ENCODE data around the gene WDR46.

Gene WDR46

GRCh38 chr6:33295621-33296369, 6.8 kb upstream of the WDR46 start:
- no peaks in the 10 kb centered on the region for H3K9me2 ChIP-seq (replicated peaks; ENCODE audit: control insufficient read depth, low read length)
- peaks cover 21% of the 10 kb centered on the region for H3F3A ChIP-seq (ENCODE audit: control insufficient read depth, insufficient read depth)
- H3K4me3 ChIP-seq (ENCODE audit: low read length): no peak overlapping the region
- no peak overlapping the region for H3K4me2 ChIP-seq (ENCODE audit: low read length)
- H3K4me1 ChIP-seq (ENCODE audit: control insufficient read depth, low read length): peaks cover 23% of the 10 kb centered on the region
- H3K27ac ChIP-seq (ENCODE audit: low read depth, low read length): no peak overlapping the region
- TF ChIP-seq CTCF (IDR thresholded peaks at IDR 0.05; ENCODE audit: low read depth, low read length, poor library complexity, severe bottlenecking) (no peak), EZH2phosphoT487 (IDR thresholded peaks at IDR 0.05; ENCODE audit: borderline replicate concordance, low read length) (no peak)
- H3K79me2 ChIP-seq (ENCODE audit: control insufficient read depth, low read length): peaks cover 37% of the 10 kb centered on the region
- peaks cover 60% of the 10 kb centered on the region for H3K36me3 ChIP-seq (ENCODE audit: control insufficient read depth, low read length)
- no peaks in the 10 kb centered on the region for H4K20me1 ChIP-seq (ENCODE audit: control insufficient read depth, insufficient read depth, low read depth, low read length)
- no peaks in the 10 kb centered on the region for H3K9me3 ChIP-seq (ENCODE audit: control insufficient read depth, insufficient read depth, low read length)
- no peaks in the 10 kb centered on the region for H3K27me3 ChIP-seq (ENCODE audit: control insufficient read depth, low read length)

- Histone ChIP-seq H4K20me1 (ENCODE audit: control insufficient read depth, insufficient read depth, low read depth, low read length) (no peaks in the 10 kb centered on the region), H3K27ac (ENCODE audit: low read depth, low read length) (no peak overlapping the region), H3K36me3 (ENCODE audit: control insufficient read depth, low read length) (peaks cover 67% of the 10 kb centered on the region), H3K4me3 (ENCODE audit: low read length) (no peak overlapping the region), H3K9me3 (ENCODE audit: control insufficient read depth, insufficient read depth, low read length) (no peaks in the 10 kb centered on the region), H3F3A (ENCODE audit: control insufficient read depth, insufficient read depth) (peaks cover 14% of the 10 kb centered on the region; the same call in 1 of the 2 replicates), H3K4me2 (ENCODE audit: low read length) (no peak overlapping the region), H3K27me3 (ENCODE audit: control insufficient read depth, low read length) (no peaks in the 10 kb centered on the region), H3K79me2 (ENCODE audit: control insufficient read depth, low read length) (peaks cover 40% of the 10 kb centered on the region), H3K4me1 (ENCODE audit: control insufficient read depth, low read length) (peaks cover 23% of the 10 kb centered on the region), H3K9me2 (replicated peaks; ENCODE audit: control insufficient read depth, low read length) (no peaks in the 10 kb centered on the region)
- TF ChIP-seq EZH2phosphoT487 (IDR thresholded peaks at IDR 0.05; ENCODE audit: borderline replicate concordance, low read length) (no peak), CTCF (IDR thresholded peaks at IDR 0.05; ENCODE audit: low read depth, low read length, poor library complexity, severe bottlenecking) (no peak)
Measured at GRCh38 chr6:33294086-33294823, 5.2 kb upstream of the WDR46 start.

- Histone ChIP-seq H3K4me3 (ENCODE audit: low read length) (no peak overlapping the region), H3K9me3 (ENCODE audit: control insufficient read depth, insufficient read depth, low read length) (no peaks in the 10 kb centered on the region), H3K27ac (ENCODE audit: low read depth, low read length) (no peak overlapping the region), H3K79me2 (ENCODE audit: control insufficient read depth, low read length) (peaks cover 48% of the 10 kb centered on the region), H3F3A (ENCODE audit: control insufficient read depth, insufficient read depth) (peaks cover 11% of the 10 kb centered on the region; the same call in 1 of the 2 replicates), H3K27me3 (ENCODE audit: control insufficient read depth, low read length) (no peaks in the 10 kb centered on the region), H3K4me2 (ENCODE audit: low read length) (no peak overlapping the region), H3K36me3 (ENCODE audit: control insufficient read depth, low read length) (peaks cover 69% of the 10 kb centered on the region), H3K9me2 (replicated peaks; ENCODE audit: control insufficient read depth, low read length) (no peaks in the 10 kb centered on the region), H4K20me1 (ENCODE audit: control insufficient read depth, insufficient read depth, low read depth, low read length) (no peaks in the 10 kb centered on the region), H3K4me1 (ENCODE audit: control insufficient read depth, low read length) (peaks cover 25% of the 10 kb centered on the region)
- TF ChIP-seq CTCF (IDR thresholded peaks at IDR 0.05; ENCODE audit: low read depth, low read length, poor library complexity, severe bottlenecking): no peak
- no peak for TF ChIP-seq EZH2phosphoT487 (IDR thresholded peaks at IDR 0.05; ENCODE audit: borderline replicate concordance, low read length)
Measured at GRCh38 chr6:33292996-33293682, 4.1 kb upstream of the WDR46 start.
